T-cell (primary cell): Measurements from ENCODE around the gene CYB561A3. TPM values are rescaled to one million over a fixed set of nuclear protein-coding genes. Genes with fewer than 3 reads are reported as not detected.

Experiments used
- ATAC-seq, 4 experiments: fragments of 200-7000 bp in 3 of 4; fragments of 150-1000 bp in 1 of 4; cut with Tn5 transposase; replicated peaks in 1 of 4; 1 replicate in 3 of 4; 2 replicates in 1 of 4; pipeline ENCODE4 v1.10.0; 2021; ENCODE audit warnings: moderate library complexity in 3 of 4, mild to moderate bottlenecking in 2 of 4, moderate number of reproducible peaks in 1 of 4
- CTCF ChIA-PET, 2 donors: fragments of 300-600 bp; sonication (Branson Sonifier 250); formaldehyde crosslinking; loops; one replicate each; lab custom pipeline; 2022; ENCODE audit warnings: antibody characterized with exemption in 2 of 2; lab: Charles Lee
- POLR2A ChIA-PET, 2 donors: fragments of 300-600 bp; sonication (Branson Sonifier 250); formaldehyde crosslinking; loops; one replicate each; lab custom pipeline; 2022; ENCODE audit warnings: antibody characterized with exemption in 2 of 2; lab: Charles Lee
- DNase-seq, 35 experiments: peaks; one replicate each; pipeline versions ENCODE4 v3.0.0 to v3.0.0-alpha.2; 2013 to 2023
- H3K27ac ChIP-seq: one replicate; pipeline ENCODE4 v1.5.1; 2013; ENCODE audit warnings: low read length
- H3K27me3 ChIP-seq, 2 experiments: replicated peaks in 1 of 2; 1 replicate in 1 of 2; 2 replicates in 1 of 2; pipeline versions ENCODE4 v1.6.1 to v1.7.0; 2013; ENCODE audit warnings: low read length in 1 of 2, mixed read lengths in 1 of 2; ENCODE audit not compliant: control insufficient read depth in 2 of 2, insufficient read depth in 2 of 2; ENCODE audit errors: extremely low read depth in 1 of 2
- H3K36me3 ChIP-seq, 2 donors: 1 replicate in 1 of 2; 2 replicates in 1 of 2; pipeline versions ENCODE4 v1.6.1 to v1.7.0; 2013; ENCODE audit warnings: low read length in 1 of 2; ENCODE audit not compliant: control insufficient read depth in 2 of 2, insufficient read depth in 1 of 2; ENCODE audit errors: extremely low read depth in 1 of 2
- H3K4me1 ChIP-seq, 2 experiments: 1 replicate in 1 of 2; 2 replicates in 1 of 2; pipeline versions ENCODE4 v1.6.1 to v1.7.0; 2013; ENCODE audit warnings: low read length in 2 of 2, mixed read lengths in 1 of 2; ENCODE audit not compliant: insufficient read depth in 2 of 2, control insufficient read depth in 1 of 2; ENCODE audit errors: extremely low read depth in 1 of 2
- H3K4me3 ChIP-seq, 2 donors: 1 replicate in 1 of 2; 2 replicates in 1 of 2; pipeline versions ENCODE4 v1.5.1 to v1.7.0; 2013; ENCODE audit warnings: mild to moderate bottlenecking in 2 of 2, low read length in 1 of 2, moderate library complexity in 1 of 2; ENCODE audit not compliant: control insufficient read depth in 1 of 2; ENCODE audit errors: extremely low read depth in 1 of 2
- H3K9me3 ChIP-seq: 2 replicates; pipeline ENCODE4 v1.7.0; 2013
- H3K27ac Mint-ChIP-seq, 2 donors: one replicate each; pipeline ENCODE4 v1.8.0; 2020 to 2021; ENCODE audit warnings: mild to moderate bottlenecking in 2 of 2, mixed read lengths in 2 of 2
- H3K27me3 Mint-ChIP-seq, 2 donors: one replicate each; pipeline ENCODE4 v1.8.0; 2021 to 2022; ENCODE audit warnings: mixed read lengths in 2 of 2
- H3K36me3 Mint-ChIP-seq: one replicate; pipeline ENCODE4 v1.8.0; 2021; ENCODE audit warnings: mixed read lengths
- H3K4me1 Mint-ChIP-seq, 3 donors: one replicate each; pipeline ENCODE4 v1.8.0; 2020 to 2022; ENCODE audit warnings: mixed read lengths in 3 of 3, mild to moderate bottlenecking in 1 of 3
- H3K4me3 Mint-ChIP-seq, 3 donors: one replicate each; pipeline ENCODE4 v1.8.0; 2020 to 2022; ENCODE audit warnings: mild to moderate bottlenecking in 3 of 3, mixed read lengths in 3 of 3, moderate library complexity in 3 of 3
- H3K9me3 Mint-ChIP-seq, 3 donors: one replicate each; pipeline ENCODE4 v1.8.0; 2020 to 2022; ENCODE audit warnings: mixed read lengths in 3 of 3
- WGBS: methylation state at CpG from one replicate; pipeline ENCODE4 v1.1.5; 2013; ENCODE audit warnings: missing lambda C conversion rate; ENCODE audit not compliant: insufficient coverage; 5-methylcytosine and 5-hydroxymethylcytosine counted together
- total RNA-seq, 35 experiments: library from RNA in 6 of 35; stranded (reverse) in 6 of 35; fragments of 120-200 nt in 1 of 35; gene quantifications; one replicate each; pipeline versions ENCODE4 v1.2.1 to v1.2.4 and lab custom pipeline; 2013 to 2026

The CYB561A3 gene
- total RNA-seq, 5 donors from 2014 or later (not counting 1 experiment from before 2014, with no cell fraction given): 34.8 to 49.1 (median 47.3) TPM

DNA sequence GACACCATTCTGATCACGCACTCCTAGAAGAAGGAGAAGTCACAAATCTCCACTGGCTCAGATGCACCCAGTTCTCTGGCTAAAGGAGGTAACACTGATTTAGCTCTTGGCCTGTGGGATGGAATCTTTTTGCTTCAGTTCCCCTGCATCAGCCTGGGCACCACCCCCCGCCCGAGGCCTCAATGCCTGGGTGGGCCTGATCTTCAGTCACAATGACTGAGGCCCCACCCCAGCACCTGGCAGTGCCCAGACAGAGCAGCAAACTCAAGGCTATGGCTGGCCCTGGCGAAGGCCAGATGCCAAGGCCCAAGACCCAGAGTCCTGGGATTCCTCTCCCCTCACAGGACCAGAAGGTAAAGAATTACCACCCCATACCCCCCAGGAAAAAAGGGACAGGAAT, 5.0 kb downstream of the CYB561A3 start:
- no peaks in the 10 kb centered on the region for H3K27me3 ChIP-seq
- H3K27me3 Mint-ChIP-seq: no peaks in the 10 kb centered on the region
- no peak overlapping the region for H3K4me3 ChIP-seq
- H3K27ac Mint-ChIP-seq: peak overlapping the region in 1 of 2 donors; percentile 61
- ChIA-PET CTCF (interaction anchor here in 1 of 2 donors (0.7 kb wide), 1 partner anchor 99 kb away, joined by 6 read pairs; no protein-coding TSS in a partner anchor), POLR2A (no interaction called here)
- no peak overlapping the region for H3K27ac ChIP-seq
- 94% methylated on average over 4 of the region's 4 CpGs for WGBS
- no peak for DNase-seq
- peaks cover 18 to 47% (median 32%) of the 10 kb centered on the region in 3 donors for H3K4me1 Mint-ChIP-seq
- no peaks in the 10 kb centered on the region for H3K9me3 ChIP-seq
- H3K36me3 Mint-ChIP-seq: peaks cover 30% of the 10 kb centered on the region
- H3K4me3 Mint-ChIP-seq: peak overlapping the region in 1 of 3 donors; percentile 25
- peaks cover 4 to 27% of the 10 kb centered on the region in 2 experiments for H3K4me1 ChIP-seq
- ATAC-seq: no peak
- H3K9me3 Mint-ChIP-seq: no peaks in the 10 kb centered on the region
- peaks cover 2 to 36% of the 10 kb centered on the region in 2 donors for H3K36me3 ChIP-seq

DNA sequence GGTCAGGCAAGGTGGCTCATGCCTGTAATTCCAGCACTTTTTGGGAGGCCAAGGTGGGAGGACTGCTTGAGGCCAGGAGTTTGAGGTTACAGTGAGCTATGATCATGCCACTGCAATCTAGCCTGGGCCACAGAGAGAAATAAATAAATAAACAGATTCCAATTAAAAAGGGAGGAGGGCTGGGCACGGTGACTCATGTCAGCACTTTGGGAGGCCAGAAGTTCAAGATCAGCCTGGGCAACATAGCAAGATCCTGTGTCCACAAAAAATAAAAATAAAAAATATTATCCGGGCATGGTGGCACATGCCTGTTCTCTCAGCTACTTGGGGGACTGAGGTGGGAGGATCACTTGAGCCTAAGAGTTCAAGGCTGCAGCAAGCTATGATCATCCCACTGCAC, 7.5 kb downstream of the CYB561A3 start:
- no peak for DNase-seq
- Histone ChIP-seq H3K36me3 (peaks cover 14 to 57% of the 10 kb centered on the region in 2 donors), H3K27me3 (no peaks in the 10 kb centered on the region), H3K4me1 (peaks cover 0 to 11% of the 10 kb centered on the region in 2 experiments), H3K4me3 (no peak overlapping the region), H3K9me3 (no peaks in the 10 kb centered on the region), H3K27ac (no peak overlapping the region)
- no peaks in the 10 kb centered on the region for H3K27me3 Mint-ChIP-seq
- H3K4me3 Mint-ChIP-seq: no peak overlapping the region
- no peak for ATAC-seq
- WGBS: no CpG with 5 or more reads among the region's 2 CpGs
- peaks cover 7 to 26% (median 12%) of the 10 kb centered on the region in 3 donors for H3K4me1 Mint-ChIP-seq
- H3K27ac Mint-ChIP-seq: peak overlapping the region in 1 of 2 donors; percentile 27
- H3K36me3 Mint-ChIP-seq: peaks cover 39% of the 10 kb centered on the region
- ChIA-PET POLR2A (no interaction called here), CTCF (no interaction called here)
- no peaks in the 10 kb centered on the region for H3K9me3 Mint-ChIP-seq

GRCh38 chr11:61353131-61354067, 8.3 kb downstream of the CYB561A3 start:
- Histone ChIP-seq H3K27ac (no peak overlapping the region), H3K9me3 (no peaks in the 10 kb centered on the region), H3K36me3 (peaks cover 17 to 65% of the 10 kb centered on the region in 2 donors), H3K4me3 (no peak overlapping the region), H3K27me3 (no peaks in the 10 kb centered on the region), H3K4me1 (peaks cover 0 to 5% of the 10 kb centered on the region in 2 experiments)
- CTCF ChIA-PET: no interaction called here
- Mint-ChIP-seq H3K27ac (no peak overlapping the region), H3K36me3 (peaks cover 41% of the 10 kb centered on the region), H3K4me1 (peaks cover 7 to 24% (median 11%) of the 10 kb centered on the region in 3 donors), H3K4me3 (no peak overlapping the region), H3K9me3 (no peaks in the 10 kb centered on the region), H3K27me3 (no peaks in the 10 kb centered on the region)
- ATAC-seq: no peak
- DNase-seq: no peak
- WGBS: 97% methylated on average over 10 of the region's 15 CpGs
- POLR2A ChIA-PET: no interaction called here

GRCh38 chr11:61352038-61352437, 9.6 kb downstream of the CYB561A3 start:
- ATAC-seq: no peak
- ChIA-PET CTCF (no interaction called here), POLR2A (no interaction called here)
- peaks cover 0 to under 1% of the 10 kb centered on the region in 2 experiments for H3K4me1 ChIP-seq
- no peak overlapping the region for H3K27ac Mint-ChIP-seq
- peaks cover 41% of the 10 kb centered on the region for H3K36me3 Mint-ChIP-seq
- H3K9me3 ChIP-seq: no peaks in the 10 kb centered on the region
- WGBS: 95% methylated on average over 6 of the region's 8 CpGs
- no peak overlapping the region for H3K4me3 ChIP-seq
- H3K4me1 Mint-ChIP-seq: peaks cover 7 to 15% (median 7%) of the 10 kb centered on the region in 3 donors
- H3K27me3 Mint-ChIP-seq: no peaks in the 10 kb centered on the region
- DNase-seq: no peak
- peaks cover 17 to 71% of the 10 kb centered on the region in 2 donors for H3K36me3 ChIP-seq
- H3K9me3 Mint-ChIP-seq: no peaks in the 10 kb centered on the region
- H3K27me3 ChIP-seq: no peaks in the 10 kb centered on the region
- no peak overlapping the region for H3K4me3 Mint-ChIP-seq
- H3K27ac ChIP-seq: no peak overlapping the region

- CTCF ChIA-PET: no interaction called here
- no peak overlapping the region for H3K4me3 Mint-ChIP-seq
These were observed 10.9 kb downstream of the CYB561A3 start for GRCh38 chr11:61350803-61351202.

DNA sequence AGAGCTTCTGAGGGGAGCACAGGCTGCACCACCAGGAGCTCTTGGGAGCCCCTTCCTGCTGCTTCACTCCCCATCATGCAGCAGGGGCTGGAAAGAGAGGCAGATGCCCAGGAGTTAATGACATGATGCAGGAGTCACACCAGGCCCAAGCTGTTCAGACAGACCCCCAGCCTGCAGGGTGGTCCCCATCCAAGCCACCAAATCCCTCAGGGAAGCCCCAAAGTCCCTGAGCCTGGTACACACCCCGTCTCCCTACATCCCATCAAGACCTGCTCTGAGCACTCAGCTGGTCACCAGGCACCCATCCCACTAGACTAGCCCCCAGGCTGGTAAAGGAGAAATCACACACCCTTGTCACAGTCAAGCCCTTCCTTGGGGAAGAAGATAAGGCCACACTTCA, 11.3 kb downstream of the CYB561A3 start:
- Mint-ChIP-seq H3K27ac (no peak overlapping the region), H3K4me3 (no peak overlapping the region), H3K36me3 (peaks cover 38% of the 10 kb centered on the region), H3K9me3 (no peaks in the 10 kb centered on the region), H3K27me3 (no peaks in the 10 kb centered on the region), H3K4me1 (peaks cover 0 to 8% (median 7%) of the 10 kb centered on the region in 3 donors)
- no peak for ATAC-seq
- no peaks in the 10 kb centered on the region for H3K9me3 ChIP-seq
- peaks cover 15 to 68% of the 10 kb centered on the region in 2 donors for H3K36me3 ChIP-seq
- CTCF ChIA-PET: no interaction called here
- no peak overlapping the region for H3K4me3 ChIP-seq
- POLR2A ChIA-PET: no interaction called here
- no peaks in the 10 kb centered on the region for H3K27me3 ChIP-seq
- no peaks in the 10 kb centered on the region for H3K4me1 ChIP-seq
- no CpG with 5 or more reads among the region's 1 CpG for WGBS
- H3K27ac ChIP-seq: no peak overlapping the region
- no peak for DNase-seq

More at GRCh38 chr11:61350803-61351202, 10.9 kb downstream of the CYB561A3 start:
- Mint-ChIP-seq H3K4me1 (peaks cover 0 to 8% (median 7%) of the 10 kb centered on the region in 3 donors), H3K9me3 (no peaks in the 10 kb centered on the region), H3K27ac (no peak overlapping the region), H3K36me3 (peaks cover 38% of the 10 kb centered on the region), H3K27me3 (no peaks in the 10 kb centered on the region)
- no peak for DNase-seq
- 90% methylated on average over 2 of the region's 8 CpGs for WGBS
- no peak overlapping the region for H3K4me3 ChIP-seq
- H3K27me3 ChIP-seq: no peaks in the 10 kb centered on the region
- POLR2A ChIA-PET: no interaction called here
- H3K36me3 ChIP-seq: peaks cover 15 to 65% of the 10 kb centered on the region in 2 donors
- no peaks in the 10 kb centered on the region for H3K9me3 ChIP-seq
- no peaks in the 10 kb centered on the region for H3K4me1 ChIP-seq
- no peak for ATAC-seq
- no peak overlapping the region for H3K27ac ChIP-seq
